HG03039 (cell line): ENCODE measurements around the gene DNAAF5.

Source experiments
- ATAC-seq: cut with Tn5 transposase; IDR thresholded peaks from one replicate; pipeline ENCODE4 v1.9.1; 2021; ENCODE audit warnings: mild to moderate bottlenecking, moderate library complexity; ENCODE audit not compliant: unreplicated experiment

Gene DNAAF5

DNA sequence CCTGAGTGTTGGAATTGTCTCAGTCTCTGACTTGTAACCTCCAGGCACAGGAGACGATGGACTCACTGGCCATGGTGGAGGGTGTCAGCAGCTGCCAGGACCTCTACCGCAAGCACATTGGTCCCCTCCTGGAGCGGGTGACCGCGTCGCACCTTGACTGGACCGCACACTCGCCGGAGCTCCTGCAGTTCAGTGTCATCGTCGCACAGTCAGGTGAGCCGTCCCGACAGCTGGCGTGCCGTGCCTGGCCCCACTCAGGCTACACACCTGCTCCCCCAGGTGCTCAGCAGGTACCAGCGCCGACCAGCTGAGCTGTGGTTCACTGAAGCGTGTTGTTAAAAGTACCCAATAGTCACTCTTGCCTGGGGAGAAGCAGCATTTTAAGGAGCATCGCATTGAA, 37.3 kb downstream of the DNAAF5 start:
- ATAC-seq: no peak

GRCh38 chr7:765383-765782, 38.9 kb downstream of the DNAAF5 start:
- ATAC-seq: no peak

DNA sequence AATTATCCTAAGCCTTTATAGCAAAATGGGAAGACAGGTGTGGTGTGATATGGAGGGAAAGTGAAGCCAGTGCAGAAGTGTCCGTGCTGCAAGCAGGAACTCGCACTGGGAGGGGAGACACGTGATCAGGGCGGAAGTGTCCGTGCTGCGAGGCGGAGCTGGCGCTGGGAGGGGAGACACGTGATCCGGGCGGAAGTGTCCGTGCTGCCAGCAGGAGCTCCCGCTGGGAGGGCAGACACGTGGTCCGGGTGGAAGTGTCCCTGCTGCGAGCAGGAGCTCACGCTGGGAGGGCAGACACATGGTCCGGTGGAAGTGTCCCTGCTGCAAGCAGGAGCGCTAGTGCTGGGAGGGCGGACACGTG, 41.1 kb downstream of the DNAAF5 start:
- ATAC-seq: no peak

GRCh38 chr7:767941-768731, 41.6 kb downstream of the DNAAF5 start:
- ATAC-seq: no peak

DNA sequence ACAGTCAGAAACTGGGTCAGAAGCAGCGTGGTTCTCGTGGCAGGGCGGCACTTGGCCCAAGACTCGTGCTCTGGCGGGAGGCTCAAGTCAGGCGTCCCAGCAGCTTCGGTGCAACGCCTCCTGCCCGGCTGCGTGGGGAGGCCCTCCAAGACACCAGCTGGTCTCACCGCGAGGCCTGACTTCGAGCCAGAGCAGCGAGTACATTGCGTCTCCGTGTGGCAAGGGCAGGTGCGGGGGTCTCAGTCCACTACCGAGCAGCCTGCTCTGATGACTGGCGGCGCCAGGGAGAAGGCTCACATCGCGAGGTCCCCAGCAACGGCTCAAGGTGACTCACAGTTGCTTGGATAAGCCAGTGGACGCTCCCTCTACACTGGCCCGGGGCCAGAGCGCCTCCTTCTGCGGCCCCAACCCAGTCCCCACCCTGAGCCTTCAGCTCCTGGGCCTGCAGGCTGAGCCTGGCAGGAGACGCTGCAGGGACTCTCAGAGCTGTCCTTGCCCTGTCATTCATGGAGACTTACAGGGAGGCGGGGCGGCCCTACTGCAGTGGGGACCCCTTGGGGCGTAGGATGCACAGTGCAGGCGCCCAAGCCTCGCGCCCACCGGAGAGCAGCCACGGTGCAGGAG, 42.5 kb downstream of the DNAAF5 start:
- ATAC-seq: no peak

DNA sequence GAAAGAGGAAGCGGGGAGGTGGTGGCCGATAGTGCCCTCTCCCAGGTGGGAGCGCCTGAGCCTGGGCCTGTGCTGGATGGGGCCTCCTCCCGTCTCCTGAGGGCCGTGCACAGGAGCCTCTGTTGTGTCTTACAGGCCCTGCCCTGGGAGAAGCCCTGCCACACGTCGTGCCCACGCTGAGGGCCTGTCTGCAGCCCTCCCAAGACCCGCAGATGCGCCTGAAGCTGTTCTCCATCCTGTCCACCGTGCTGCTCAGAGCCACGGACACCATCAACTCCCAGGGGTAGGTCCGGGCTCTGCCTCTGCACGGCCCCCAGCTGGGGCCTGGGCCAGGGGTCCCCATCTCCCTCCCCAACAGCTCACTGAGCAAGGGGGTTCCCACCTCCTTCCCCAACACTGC, 43.8 kb downstream of the DNAAF5 start:
- no peak for ATAC-seq

DNA sequence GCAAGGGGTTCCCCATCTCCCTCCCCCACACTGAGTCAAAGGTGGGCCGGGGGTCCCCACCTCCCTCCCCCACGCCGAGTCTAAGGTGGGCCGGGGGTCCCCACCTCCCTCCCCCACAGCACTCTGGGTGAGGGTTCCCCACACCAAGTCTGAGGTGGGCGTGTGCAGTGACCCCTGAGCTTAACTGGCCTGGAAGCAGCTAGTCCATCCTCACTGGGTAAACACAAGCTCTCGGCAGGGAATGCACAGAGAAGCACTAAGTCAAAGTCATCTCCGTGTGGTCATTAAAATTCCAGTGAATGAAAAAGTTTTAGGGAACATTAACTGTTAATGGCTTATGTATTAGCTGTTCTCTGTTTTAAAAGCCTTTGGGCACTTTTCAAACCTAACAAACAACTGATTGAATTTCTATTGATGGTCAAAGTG, 44.3 kb downstream of the DNAAF5 start:
- no peak for ATAC-seq

DNA sequence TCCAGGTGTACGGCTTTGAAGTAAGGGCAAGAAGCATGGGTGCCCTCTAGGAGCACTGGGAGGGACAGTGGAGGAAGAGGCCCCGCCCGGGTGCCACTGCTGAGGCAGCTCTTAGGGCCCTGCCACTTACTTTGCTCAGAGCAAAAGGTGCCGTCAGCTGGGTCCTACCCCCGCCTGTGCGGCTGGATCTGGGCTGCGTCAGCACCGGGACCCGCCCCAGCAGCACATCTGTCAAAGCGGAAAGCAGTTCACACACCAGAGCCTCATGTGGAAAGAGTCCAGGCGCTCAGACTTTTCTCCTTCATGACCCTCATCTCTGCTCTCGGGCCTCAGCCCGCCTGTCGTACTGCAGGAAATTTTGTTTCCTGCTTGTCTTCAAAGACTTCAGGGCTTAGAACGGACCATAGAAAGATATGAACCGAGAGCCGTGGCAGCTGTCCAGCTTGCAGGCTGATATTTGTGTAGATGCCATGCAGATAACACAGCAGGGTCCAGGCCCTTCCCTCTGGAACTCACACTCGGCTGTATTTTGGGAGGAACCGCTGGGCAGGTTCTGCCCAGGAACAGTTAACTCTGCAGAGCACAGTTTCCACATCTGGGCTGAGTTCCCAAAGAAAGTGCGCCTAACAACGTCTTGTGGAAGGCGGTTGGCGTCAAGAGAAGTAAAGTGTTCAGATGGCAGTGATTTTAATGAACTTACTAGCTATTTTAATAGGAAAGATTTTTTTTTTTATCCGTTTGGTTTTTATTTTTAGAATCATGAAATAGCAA, 44.9 kb downstream of the DNAAF5 start:
- ATAC-seq: no peak

- no peak for ATAC-seq
Observed at GRCh38 chr7:772005-772294, 45.5 kb downstream of the DNAAF5 start.

- no peak for ATAC-seq
Observed at GRCh38 chr7:772392-772791, 45.9 kb downstream of the DNAAF5 start.

GRCh38 chr7:772861-773621, 46.5 kb downstream of the DNAAF5 start:
- ATAC-seq: no peak

- no peak for ATAC-seq
Observed at GRCh38 chr7:773622-773915, 47.1 kb downstream of the DNAAF5 start.

DNA sequence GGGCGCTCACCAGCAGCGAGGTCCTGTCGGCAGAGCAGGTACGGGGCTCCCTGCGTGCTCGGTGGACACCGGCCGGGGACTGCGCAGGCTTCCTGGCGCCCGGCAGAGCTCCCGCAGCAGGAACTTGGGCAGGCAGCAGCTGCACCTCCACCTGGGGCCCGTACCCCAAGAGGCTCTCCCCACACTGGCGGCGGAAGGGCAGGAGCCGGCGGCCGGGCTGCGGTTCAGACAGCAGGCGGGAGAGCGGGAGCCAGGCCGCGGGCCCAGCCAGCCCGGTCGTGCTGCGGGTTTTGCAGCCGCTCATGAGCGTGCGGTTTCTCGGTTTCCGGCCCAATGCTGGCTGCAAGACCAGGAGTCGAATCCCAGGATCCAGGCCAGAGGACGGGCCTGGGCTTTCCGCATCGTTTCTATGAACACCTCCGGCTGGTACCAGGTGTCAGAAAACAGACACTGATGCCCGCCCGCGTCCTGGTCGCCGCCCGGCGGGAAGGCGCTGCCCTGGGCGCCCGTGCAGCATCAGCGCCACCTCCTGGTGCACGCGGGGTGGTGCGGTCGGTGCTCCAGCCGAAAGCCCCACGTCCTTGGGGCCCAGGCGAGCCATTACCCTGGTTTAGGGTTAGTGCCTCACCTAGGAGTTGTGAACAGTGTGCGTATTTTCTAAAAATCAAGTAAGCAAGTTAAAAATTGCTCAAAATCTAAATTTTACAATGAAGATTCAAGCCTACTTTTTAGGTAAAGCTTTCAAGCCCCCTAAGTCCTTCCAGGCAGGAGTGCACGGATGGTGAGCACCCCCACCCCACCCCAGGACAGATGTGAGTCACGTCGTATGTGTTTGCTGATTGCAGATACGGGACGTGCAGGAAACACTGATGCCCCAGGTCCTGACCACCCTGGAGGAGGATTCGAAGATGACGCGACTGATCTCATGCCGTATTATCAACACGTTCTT, 47.9 kb downstream of the DNAAF5 start:
- ATAC-seq: no peak

GRCh38 chr7:776381-776780, 49.9 kb downstream of the DNAAF5 start:
- no peak for ATAC-seq

DNA sequence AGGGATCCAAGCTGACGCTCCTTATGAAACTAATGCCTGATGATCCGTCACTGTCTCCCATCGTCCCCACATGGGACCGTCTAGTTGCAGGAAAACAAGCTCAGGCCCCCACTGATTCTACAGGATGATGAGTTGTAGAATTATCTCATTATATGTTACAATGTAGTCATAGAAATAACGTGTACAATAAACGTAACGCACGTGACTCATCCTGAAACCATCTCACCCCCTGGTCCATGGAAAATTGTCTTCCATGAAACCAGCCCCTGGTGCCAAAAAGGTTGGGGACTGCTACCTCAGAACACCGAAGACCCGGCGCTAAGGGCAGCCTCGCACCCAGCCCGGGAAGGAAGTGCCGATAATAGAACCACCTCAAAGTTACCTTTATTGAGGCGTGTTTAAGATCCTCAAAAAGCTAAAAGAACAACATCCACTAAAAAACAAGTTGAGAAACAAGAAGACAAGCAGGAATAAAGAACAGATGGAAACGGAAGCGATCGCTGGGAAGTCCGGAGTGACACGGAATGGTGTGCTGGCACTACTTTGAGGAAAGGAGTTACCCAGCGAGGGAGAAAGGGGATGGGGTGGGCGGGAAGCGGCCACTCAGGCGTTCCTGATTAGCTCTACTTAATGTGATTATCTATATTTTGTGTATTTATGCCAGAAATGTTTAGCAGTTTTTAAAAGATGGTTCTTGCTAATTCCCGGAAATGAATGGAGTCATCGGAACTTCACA, 50.7 kb downstream of the DNAAF5 start:
- no peak for ATAC-seq

GRCh38 chr7:777728-778078, 51.2 kb downstream of the DNAAF5 start:
- no peak for ATAC-seq

- no peak for ATAC-seq
Observed at GRCh38 chr7:778271-778967, 51.9 kb downstream of the DNAAF5 start.

- no peak for ATAC-seq
Observed at GRCh38 chr7:778968-779451, 52.5 kb downstream of the DNAAF5 start.

DNA sequence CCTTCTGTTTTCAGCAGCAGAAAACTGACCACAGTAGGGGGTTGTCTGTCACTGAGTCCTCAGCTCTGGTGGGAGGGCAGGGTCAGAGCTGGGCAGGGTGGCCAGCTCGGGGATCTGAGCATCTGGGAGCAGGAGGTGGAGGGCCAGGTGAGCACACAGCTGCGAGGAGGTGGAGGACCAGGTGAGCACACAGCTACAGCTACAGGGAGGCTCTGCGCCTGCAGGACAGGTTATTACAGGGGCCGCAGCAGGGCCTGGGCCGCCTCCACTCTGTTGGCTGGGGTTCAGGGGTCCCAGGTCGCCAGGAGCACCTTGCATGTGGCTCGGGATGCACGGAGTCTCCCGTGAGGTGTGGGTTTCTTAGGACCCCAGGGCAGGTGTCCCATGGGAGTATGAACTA, 53.0 kb downstream of the DNAAF5 start:
- ATAC-seq: no peak
